H4 (cell line): ENCODE results near the gene SYNE2. TPM values are rescaled to one million over a fixed set of nuclear protein-coding genes. Genes with fewer than 3 reads are reported as not detected.

Experiments
- DNase-seq: peaks from one replicate; pipeline ENCODE4 v3.0.0-alpha.2; 2015; ENCODE audit warnings: low spot score
- total RNA-seq: library from RNA; depleted of rRNA; stranded (reverse); fragments of >200 nt; shearing (Covaris generic); gene quantifications from 2 replicates; pipeline ENCODE4 v1.2.3, GENCODE V29; 2014

Gene SYNE2
- total RNA-seq, 1 experiment from 2014 or later: 10.3 TPM

GRCh38 chr14:63910583-63911363, 58.0 kb downstream of the SYNE2 start:
- no peak for DNase-seq

- no peak for DNase-seq
These were observed 58.6 kb downstream of the SYNE2 start for GRCh38 chr14:63911404-63911803.

DNA sequence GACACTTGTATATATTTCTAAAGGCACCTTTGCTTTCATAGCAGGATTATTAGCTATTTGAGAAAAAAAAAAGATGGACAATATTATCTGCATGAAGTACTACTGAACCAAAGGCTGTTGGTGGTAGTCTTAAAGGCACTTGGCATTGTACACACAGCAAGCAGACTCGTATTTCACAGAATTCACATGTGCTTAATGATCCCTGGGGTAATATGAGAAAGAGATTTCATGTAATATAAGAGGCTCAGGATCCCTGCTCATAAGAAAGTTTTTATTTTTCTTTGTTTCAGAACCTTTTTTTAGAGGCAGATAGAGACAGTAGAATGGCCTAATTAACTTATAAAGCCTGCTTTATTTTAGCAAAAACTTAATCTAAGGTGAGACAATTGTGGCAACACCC, 59.5 kb downstream of the SYNE2 start:
- DNase-seq: no peak

GRCh38 chr14:63918411-63918810, 65.6 kb downstream of the SYNE2 start:
- DNase-seq: no peak

DNA sequence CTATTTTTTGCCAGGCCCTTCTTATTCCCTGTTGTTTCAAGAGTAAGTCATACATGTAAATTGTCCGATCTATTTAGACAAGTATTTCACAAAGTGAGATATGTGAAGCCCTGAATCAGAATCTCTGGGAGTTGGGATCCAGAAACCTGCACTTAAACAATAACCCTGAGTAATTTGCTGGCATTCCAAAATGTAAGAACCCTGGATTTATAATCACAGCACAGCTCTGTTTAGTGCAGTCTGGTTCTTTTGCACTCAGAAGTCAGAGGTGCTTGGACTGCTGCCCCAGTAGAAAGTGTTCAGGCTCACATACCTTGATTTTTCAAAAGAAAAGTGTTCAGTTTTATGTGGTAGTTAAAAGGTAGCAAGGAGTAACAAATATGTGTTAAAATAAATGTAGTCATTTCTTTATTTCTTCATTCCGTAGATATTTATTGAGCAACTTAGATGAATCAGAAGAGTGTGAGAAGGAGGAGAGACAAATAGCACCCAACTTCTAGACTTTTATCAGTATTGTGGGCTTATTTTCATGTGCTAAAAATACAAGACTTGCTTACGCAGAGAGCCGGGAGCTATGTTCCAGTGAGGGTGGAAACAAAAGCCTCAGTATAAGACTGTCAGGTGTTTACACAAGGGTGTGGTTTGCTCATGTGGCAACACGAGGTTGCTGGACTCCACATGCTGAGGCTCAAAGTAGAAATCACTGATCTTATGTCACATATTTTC, 70.1 kb downstream of the SYNE2 start:
- peak; percentile 76 for DNase-seq

GRCh38 chr14:63923422-63923752, 70.6 kb downstream of the SYNE2 start:
- DNase-seq: no peak

GRCh38 chr14:63924375-63924774, 71.6 kb downstream of the SYNE2 start:
- no peak for DNase-seq

DNA sequence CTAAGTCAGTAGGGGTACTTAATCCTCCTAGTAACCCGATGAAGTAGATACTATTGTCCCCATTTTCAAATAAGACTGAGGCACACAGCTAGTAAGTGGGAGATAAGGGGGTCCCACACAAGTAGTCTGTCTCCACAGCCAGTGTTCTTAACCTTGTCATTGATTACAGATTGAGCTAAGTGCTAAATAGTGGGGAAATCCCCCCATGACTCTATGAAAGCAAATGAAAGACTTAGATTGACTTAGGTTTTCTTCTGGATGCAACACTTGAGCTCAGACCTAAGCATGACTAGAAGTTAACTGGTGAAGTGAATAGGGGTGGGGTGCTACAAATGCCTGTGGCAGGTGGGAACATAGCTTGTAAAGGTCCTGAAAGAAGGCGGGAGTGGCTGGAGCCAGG, 73.8 kb downstream of the SYNE2 start:
- DNase-seq: no peak

- DNase-seq: no peak
These were observed 76.0 kb downstream of the SYNE2 start for GRCh38 chr14:63928744-63929174.

- DNase-seq: no peak
These were observed 80.3 kb downstream of the SYNE2 start for GRCh38 chr14:63933110-63933509.

GRCh38 chr14:63933711-63934110, 80.9 kb downstream of the SYNE2 start:
- no peak for DNase-seq

DNA sequence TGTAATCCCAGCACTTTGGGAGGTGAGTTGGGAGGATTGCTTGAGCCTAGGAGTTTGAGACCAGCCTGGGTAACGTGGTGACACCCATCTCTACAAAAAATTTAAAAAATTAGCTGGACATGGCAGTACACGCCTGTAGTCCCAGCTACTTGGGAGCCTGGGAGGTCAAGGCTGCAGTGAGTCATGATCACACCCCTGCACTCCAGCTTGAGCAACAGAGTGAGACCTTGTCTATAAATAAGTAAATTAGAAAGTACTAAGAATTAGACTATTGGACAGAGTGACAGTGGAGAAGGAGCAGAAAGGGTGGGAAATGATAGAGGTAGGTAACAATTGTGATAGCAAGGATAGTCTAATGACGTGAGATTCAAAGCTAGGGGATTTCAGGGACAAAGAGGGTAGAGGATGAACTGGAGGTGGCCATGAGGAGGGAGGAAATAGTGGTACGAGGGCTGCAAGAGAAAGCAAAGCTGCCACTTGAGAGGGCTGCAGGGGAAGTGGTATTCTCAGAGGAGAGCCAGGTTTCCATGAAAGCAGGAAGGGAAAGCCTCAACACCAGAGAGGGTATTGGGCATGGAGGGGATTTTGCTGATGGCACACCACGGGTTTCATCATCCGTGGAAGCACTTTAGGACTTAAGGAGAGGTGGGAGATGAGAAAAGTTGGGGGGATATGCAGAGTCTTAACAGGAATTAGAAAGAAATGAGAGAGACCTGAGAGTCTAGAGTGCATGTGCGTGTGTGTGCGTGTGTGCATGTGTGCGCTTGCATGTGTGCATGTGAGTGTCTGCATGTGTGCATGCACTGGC, 85.6 kb downstream of the SYNE2 start:
- DNase-seq: no peak

GRCh38 chr14:63939006-63939270, 86.1 kb downstream of the SYNE2 start:
- DNase-seq: no peak

DNA sequence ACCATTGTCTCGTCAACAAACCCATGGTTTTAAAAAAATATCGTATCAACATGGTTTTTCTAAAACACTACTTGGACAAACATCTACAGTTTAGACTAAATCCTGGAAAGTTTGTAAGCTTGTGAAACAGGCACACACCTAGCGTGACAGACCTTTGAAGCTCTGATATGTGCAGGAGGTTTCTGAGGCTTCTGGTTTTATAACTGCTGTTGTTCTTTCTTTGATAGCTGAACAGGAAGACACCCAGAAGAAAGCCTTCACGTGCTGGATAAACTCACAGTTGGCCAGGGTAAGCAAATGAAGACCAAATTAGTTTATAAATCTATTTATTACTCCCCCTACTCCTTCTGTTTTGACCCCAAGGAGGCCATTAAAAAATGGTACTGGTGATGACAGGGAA, 87.6 kb downstream of the SYNE2 start:
- no peak for DNase-seq

- no peak for DNase-seq
These were observed 88.2 kb downstream of the SYNE2 start for GRCh38 chr14:63941023-63941422.

GRCh38 chr14:63949696-63950095, 96.9 kb downstream of the SYNE2 start:
- DNase-seq: no peak

DNA sequence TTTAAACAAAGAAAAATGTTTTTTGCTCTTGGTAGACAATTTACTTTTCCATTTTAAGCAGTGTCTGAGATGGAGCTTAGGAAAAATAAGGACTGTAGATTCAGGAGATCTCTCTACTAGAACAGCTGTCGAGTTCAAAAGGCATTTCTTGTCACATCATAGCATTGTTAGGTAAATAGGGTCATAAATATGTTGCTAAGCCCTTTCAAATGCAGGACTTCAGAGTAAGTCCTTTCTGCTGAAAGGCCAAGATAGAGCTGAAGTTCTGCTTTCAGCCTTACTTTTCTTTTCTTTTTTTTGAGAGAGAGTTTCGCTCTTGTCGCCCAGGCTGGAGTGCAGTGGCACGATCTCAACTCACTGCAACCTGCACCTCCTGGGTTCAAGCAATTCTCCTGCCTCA, 98.2 kb downstream of the SYNE2 start:
- DNase-seq: no peak

- DNase-seq: no peak
These were observed 98.6 kb downstream of the SYNE2 start for GRCh38 chr14:63951429-63951828.

- DNase-seq: no peak
These were observed 99.5 kb downstream of the SYNE2 start for GRCh38 chr14:63952053-63952932.

GRCh38 chr14:63952933-63953437, 100.2 kb downstream of the SYNE2 start:
- DNase-seq: no peak

- DNase-seq: no peak
These were observed 103.5 kb downstream of the SYNE2 start for GRCh38 chr14:63956326-63956725.
